GM23248 (cell line): ENCODE measurements around the gene BLOC1S6.

Experiments used
- EZH2 ChIP-seq: fragments of 200-600 bp; sonication (generic); IDR thresholded peaks from 2 replicates; pipeline ENCODE4 v1.6.1; 2018; ENCODE audit warnings: antibody characterized with exemption, mild to moderate bottlenecking; ENCODE audit not compliant: insufficient read depth, poor library complexity, severe bottlenecking
- EZH2phosphoT487 ChIP-seq: fragments of 200-600 bp; sonication (generic); IDR thresholded peaks from 2 replicates; pipeline ENCODE4 v1.6.1; 2018; ENCODE audit warnings: antibody characterized with exemption, moderate library complexity, mild to moderate bottlenecking, low read depth; ENCODE audit not compliant: insufficient read depth

GRCh38 chr15:45646220-45646619 is 59.0 kb downstream of the BLOC1S6 start:
- TF ChIP-seq EZH2, result no peak
- no peak for TF ChIP-seq EZH2phosphoT487
